GM18909 (cell line): ENCODE measurements around the gene PNPLA5.
"Not testable (repeated sequence)": the region's sequence is repeated elsewhere in the genome, so short reads cannot be mapped to it uniquely, and the experiment has no call there.

ENCODE experiments used
- ATAC-seq: cut with Tn5 transposase; IDR thresholded peaks from one replicate; pipeline ENCODE4 v1.9.1; 2021; ENCODE audit warnings: mild to moderate bottlenecking; ENCODE audit not compliant: unreplicated experiment, poor library complexity

PNPLA5 gene

GRCh38 chr22:43883012-43883661, 8.7 kb downstream of the PNPLA5 start:
- ATAC-seq: no peak

DNA sequence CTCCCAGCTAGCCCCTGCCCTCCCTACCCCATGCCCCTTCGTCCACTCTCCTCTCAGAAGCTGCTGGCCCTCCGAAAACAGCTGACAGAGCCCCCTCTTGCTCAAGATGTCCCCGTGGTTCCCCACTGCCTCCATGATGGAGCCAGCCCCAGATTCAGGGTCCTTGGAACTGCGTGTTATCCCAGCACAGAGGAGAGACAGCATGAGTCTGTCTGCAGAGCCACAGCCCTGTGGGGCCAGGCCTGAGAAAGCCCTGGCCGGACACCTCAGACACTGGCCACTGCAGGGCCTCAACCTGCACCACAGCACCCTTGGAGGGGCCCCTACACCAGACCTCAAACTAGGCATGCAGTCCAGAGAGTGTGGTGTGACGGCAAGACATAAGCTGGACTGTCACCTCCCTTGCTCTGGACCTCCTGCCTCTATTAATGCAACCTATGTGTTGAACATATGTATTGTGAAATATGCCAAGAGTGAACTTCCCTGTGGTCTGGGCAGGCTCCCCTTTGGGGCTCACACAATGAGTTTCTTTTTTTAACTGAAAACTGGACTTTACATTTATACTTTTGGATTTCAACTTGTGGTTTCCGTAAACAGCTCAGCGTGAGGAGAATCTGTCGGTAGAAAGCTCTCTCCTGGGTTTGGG, 9.6 kb downstream of the PNPLA5 start:
- ATAC-seq: no peak

GRCh38 chr22:43881091-43882061, 10.4 kb downstream of the PNPLA5 start:
- ATAC-seq: no peak

GRCh38 chr22:43880541-43880991, 11.2 kb downstream of the PNPLA5 start:
- no peak for ATAC-seq

- no peak for ATAC-seq
These were observed 11.8 kb downstream of the PNPLA5 start for GRCh38 chr22:43879901-43880540.

GRCh38 chr22:43878831-43879550, 12.8 kb downstream of the PNPLA5 start:
- no peak for ATAC-seq

GRCh38 chr22:43878079-43878795, 13.6 kb downstream of the PNPLA5 start:
- ATAC-seq: no peak

- no peak for ATAC-seq
These were observed 14.8 kb downstream of the PNPLA5 start for GRCh38 chr22:43876866-43877509.

- ATAC-seq: no peak
These were observed 22.0 kb downstream of the PNPLA5 start for GRCh38 chr22:43869799-43870198.

DNA sequence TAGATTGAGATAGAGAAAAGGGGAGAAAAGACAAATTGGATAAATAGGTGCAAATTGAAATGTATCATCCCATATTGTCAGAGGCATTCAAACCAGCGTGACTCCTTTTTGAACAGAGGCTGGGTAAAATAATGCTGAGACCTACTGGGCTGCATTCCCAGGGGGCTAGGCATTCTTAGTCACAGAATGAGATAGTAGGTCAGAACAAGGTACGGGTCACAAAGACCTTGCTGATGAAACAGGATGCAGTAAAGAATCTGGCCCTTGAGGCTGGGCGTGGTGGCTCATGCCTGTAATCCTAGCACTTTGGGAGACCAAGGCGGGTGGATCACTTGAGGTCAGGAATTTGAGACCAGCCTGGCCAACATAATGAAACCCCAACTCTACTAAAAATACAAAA, 22.8 kb downstream of the PNPLA5 start:
- ATAC-seq: not testable (repeated sequence)

- no peak for ATAC-seq
These were observed 23.8 kb downstream of the PNPLA5 start for GRCh38 chr22:43867839-43868635.

- ATAC-seq: no peak
These were observed 29.0 kb downstream of the PNPLA5 start for GRCh38 chr22:43862882-43863202.

DNA sequence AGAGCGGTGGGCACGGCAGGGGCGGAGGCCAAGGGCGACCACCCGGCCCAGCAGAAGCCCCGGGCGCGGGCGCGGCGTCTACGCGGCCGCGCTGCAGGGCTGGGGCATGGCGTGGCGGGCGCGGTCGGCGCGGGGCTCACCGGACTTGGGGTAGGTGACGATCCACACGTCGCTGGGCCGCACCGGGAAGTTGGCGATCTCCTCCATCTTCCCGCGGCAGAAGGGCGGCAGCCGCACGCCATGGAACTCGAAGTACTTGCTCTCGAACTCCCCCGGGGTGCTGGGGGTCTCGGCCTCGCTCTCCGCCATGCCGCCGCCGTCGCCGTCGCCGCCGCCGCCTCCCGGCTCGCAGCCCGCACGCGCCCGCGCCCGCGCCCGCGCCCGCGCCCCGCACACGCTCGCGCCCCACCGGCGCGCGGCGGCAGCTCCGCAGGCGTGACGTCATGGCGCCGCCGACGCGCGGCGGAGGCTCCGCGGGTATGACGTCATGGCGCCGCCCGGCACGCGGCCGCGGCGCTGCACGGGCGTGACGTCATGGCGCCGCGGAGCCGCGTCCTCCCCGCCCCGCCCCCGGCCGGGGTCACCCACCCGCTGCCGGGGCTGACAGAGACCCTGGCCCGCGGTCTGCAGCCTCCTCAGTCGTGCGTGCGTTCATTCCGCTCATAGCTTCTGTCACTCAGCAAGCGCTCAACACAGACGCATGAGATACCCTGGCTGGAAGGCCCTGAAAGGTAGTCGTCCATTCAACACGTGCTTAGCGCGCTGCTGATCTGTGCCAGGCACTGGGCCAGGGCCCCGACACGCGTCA, 29.5 kb downstream of the PNPLA5 start, which contains the start of gene SULT4A1:
SULT4A1 (minus strand) TSS at position 440 of the 808 bp plus-strand sequence; CDS start at position 309, 131 bp downstream.
- no peak for ATAC-seq

- no peak for ATAC-seq
These were observed 30.3 kb downstream of the PNPLA5 start for GRCh38 chr22:43861529-43861928.

DNA sequence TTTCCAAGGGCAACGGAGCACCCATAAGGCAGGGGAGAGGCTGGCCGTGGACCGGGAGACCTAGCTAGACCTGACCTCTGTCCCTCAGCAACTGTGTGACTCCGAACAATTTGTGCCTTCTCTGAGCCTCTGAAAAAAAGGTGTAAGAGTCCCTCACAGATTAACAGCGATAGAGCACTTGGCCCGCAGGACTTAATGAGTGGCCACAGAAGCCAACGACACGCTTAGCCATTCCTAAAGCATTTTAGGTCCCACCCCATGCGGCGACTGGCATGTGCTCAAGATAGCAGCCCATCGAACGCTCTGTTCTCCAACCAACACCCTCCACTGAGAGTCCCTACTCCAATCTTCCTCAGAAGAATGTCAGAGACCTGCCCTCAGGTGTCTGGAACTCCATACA, 31.0 kb downstream of the PNPLA5 start:
- no peak for ATAC-seq

DNA sequence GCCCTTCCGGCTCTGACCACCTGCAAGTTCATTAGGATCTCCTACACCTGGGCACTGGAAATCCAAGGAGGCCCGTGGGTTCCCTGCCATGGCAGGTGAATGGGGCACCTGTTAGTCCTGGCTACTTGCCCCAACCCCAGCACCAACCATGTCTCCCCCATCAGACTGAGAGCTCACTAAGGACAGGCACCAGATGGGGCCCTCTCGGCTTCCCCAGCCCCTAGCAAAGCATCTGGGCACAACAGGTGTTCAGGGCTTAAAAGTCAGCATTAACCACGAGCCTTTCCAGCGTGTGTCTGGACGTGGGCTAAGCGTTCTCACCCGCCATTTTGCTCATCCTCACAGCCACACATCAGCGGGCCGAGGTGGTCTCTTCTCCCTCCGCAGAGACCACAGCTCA, 31.7 kb downstream of the PNPLA5 start:
- no peak for ATAC-seq

DNA sequence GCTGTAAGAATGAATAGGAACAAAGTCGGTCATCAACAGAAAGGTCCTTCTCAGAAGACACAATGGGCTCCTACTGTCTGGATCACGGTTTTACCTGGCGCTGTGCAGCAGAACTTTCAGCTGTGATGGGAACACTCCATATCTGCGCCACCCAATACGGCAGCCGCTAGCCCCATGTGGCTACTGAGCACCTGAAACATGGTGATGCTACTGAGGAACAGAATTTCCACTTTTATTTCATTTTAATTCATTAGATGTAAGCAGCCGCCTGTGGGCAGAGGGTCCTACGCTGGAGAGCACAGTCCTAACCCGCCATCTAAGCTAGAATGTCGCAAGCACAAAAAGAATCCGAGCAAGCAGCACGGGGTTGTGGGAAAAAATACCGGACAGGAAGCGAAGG, 32.2 kb downstream of the PNPLA5 start:
- no peak for ATAC-seq
